GM23338 (cell line): ENCODE data around the gene SLC38A10. TPM values are rescaled to one million over a fixed set of nuclear protein-coding genes. Genes with fewer than 3 reads are reported as not detected.

Experiments used
- ATAC-seq: fragments of 200-7000 bp; cut with Tn5 transposase; 3 replicates; pipeline ENCODE4 v1.9.1; 2020
- DNase-seq: peaks from one replicate; pipeline ENCODE4 v3.0.0-alpha.2; 2015; ENCODE audit warnings: low spot score
- H2AFZ ChIP-seq: fragments of 200-600 bp; sonication (generic); 2 replicates; pipeline ENCODE4 v1.8.0; 2016; ENCODE audit warnings: antibody characterized with exemption, mild to moderate bottlenecking, moderate library complexity
- H3F3A ChIP-seq: fragments of 200-600 bp; sonication (generic); replicated peaks from 2 replicates; pipeline ENCODE4 v1.8.0; 2017; ENCODE audit warnings: antibody characterized with exemption, mixed run types, low read depth
- H3K27ac ChIP-seq: fragments of 200-600 bp; sonication (generic); 2 replicates; pipeline ENCODE4 v1.6.1; 2016; ENCODE audit warnings: low read depth
- H3K27me3 ChIP-seq: fragments of 200-600 bp; sonication (generic); 2 replicates; pipeline ENCODE4 v1.8.0; 2016; ENCODE audit warnings: mild to moderate bottlenecking, mixed run types, moderate library complexity; ENCODE audit not compliant: insufficient read depth
- H3K36me3 ChIP-seq: fragments of 200-600 bp; sonication (generic); 2 replicates; pipeline ENCODE4 v1.8.0; 2016; ENCODE audit warnings: mild to moderate bottlenecking; ENCODE audit not compliant: insufficient read depth
- H3K4me1 ChIP-seq: fragments of 200-600 bp; sonication (generic); 2 replicates; pipeline ENCODE4 v1.8.0; 2016; ENCODE audit warnings: mild to moderate bottlenecking, moderate library complexity; ENCODE audit not compliant: insufficient read depth
- H3K4me2 ChIP-seq: fragments of 200-600 bp; sonication (generic); 2 replicates; pipeline ENCODE4 v1.7.1; 2017; ENCODE audit warnings: mixed run types
- H3K4me3 ChIP-seq: fragments of 200-600 bp; sonication (generic); 2 replicates; pipeline ENCODE4 v1.6.1; 2016; ENCODE audit warnings: mixed run types
- H3K79me2 ChIP-seq: fragments of 200-600 bp; sonication (generic); replicated peaks from 2 replicates; pipeline ENCODE4 v1.8.0; 2017; ENCODE audit warnings: mild to moderate bottlenecking; ENCODE audit not compliant: insufficient read depth
- H3K9me2 ChIP-seq: fragments of 200-600 bp; sonication (generic); 2 replicates; pipeline ENCODE4 v1.8.0; 2017; ENCODE audit not compliant: insufficient read depth
- H4K20me1 ChIP-seq: fragments of 200-600 bp; sonication (generic); replicated peaks from 2 replicates; pipeline ENCODE4 v1.8.0; 2017; ENCODE audit warnings: mild to moderate bottlenecking; ENCODE audit not compliant: insufficient read depth
- H3K27ac Mint-ChIP-seq: 2 replicates; pipeline ENCODE4 v1.8.0; 2020; ENCODE audit warnings: inconsistent platforms, mild to moderate bottlenecking, moderate library complexity, mixed read lengths
- H3K27me3 Mint-ChIP-seq: 3 replicates; pipeline ENCODE4 v1.8.0; 2022; ENCODE audit warnings: low read depth, mild to moderate bottlenecking, moderate library complexity, mixed read lengths, inconsistent platforms; ENCODE audit not compliant: insufficient read depth, poor library complexity
- H3K36me3 Mint-ChIP-seq: 3 replicates; pipeline ENCODE4 v1.8.0; 2021; ENCODE audit warnings: low read depth, mild to moderate bottlenecking, inconsistent platforms, moderate library complexity, mixed read lengths
- H3K4me1 Mint-ChIP-seq: 3 replicates; pipeline ENCODE4 v1.8.0; 2020; ENCODE audit warnings: mild to moderate bottlenecking, inconsistent platforms, mixed read lengths
- H3K4me3 Mint-ChIP-seq: 3 replicates; pipeline ENCODE4 v1.8.0; 2021; ENCODE audit warnings: moderate library complexity, mild to moderate bottlenecking, inconsistent platforms, mixed read lengths
- H3K9me3 Mint-ChIP-seq: 3 replicates; pipeline ENCODE4 v1.8.0; 2020; ENCODE audit warnings: moderate library complexity, mild to moderate bottlenecking, inconsistent platforms, mixed read lengths
- CREB1 ChIP-seq: fragments of 250-450 bp; sonication (Bioruptor Pico); IDR thresholded peaks from 2 replicates; pipeline ENCODE4 v1.5.0; 2020; ENCODE audit warnings: low read depth, mild to moderate bottlenecking, moderate library complexity
- CTCF ChIP-seq, 2 experiments: fragments of 200-600 bp in 1 of 2; sonication (generic) in 1 of 2; conservative IDR thresholded peaks; 2 replicates each; pipeline versions ENCODE4 v1.5.1 to v1.6.1; 2016 to 2017; ENCODE audit warnings: antibody characterized with exemption in 2 of 2, low read depth in 2 of 2, mild to moderate bottlenecking in 2 of 2, moderate library complexity in 1 of 2
- ETS1 ChIP-seq: IDR thresholded peaks from 2 replicates; pipeline ENCODE4 v1.6.1; 2016; ENCODE audit warnings: antibody characterized with exemption
- EZH2 ChIP-seq: fragments of 200-600 bp; sonication (generic); IDR thresholded peaks from one replicate; pipeline ENCODE4 v1.8.0; 2017; ENCODE audit warnings: antibody characterized with exemption, mild to moderate bottlenecking, low read depth; ENCODE audit not compliant: unreplicated experiment
- NANOG ChIP-seq: IDR thresholded peaks from 2 replicates; pipeline ENCODE4 v1.6.1; 2016; ENCODE audit warnings: antibody characterized with exemption, borderline replicate concordance
- REST ChIP-seq: IDR thresholded peaks from one replicate; pipeline ENCODE4 v1.6.1; 2018; ENCODE audit warnings: antibody characterized with exemption; ENCODE audit not compliant: unreplicated experiment
- polyA plus RNA-seq: library from polyadenylated mRNA; unstranded; fragments of >200 nt; fragmentation: Nextera tagmentation; extraction: Ambion mirVana; gene quantifications from 2 replicates; pipeline ENCODE4 v1.2.1, GENCODE V29; 2016
- total RNA-seq: library from RNA; depleted of rRNA; stranded (reverse); fragments of >200 nt; shearing (Covaris generic); gene quantifications from 2 replicates; pipeline ENCODE4 v1.2.3, GENCODE V29; 2014

Gene SLC38A10
- total and polyA plus RNA-seq, 2 experiments from 2014 or later = 17.1 to 55.8 TPM

GRCh38 chr17:81305051-81305630 is 10.0 kb upstream of the SLC38A10 start:
- Mint-ChIP-seq H3K36me3 (no peaks in the 10 kb centered on the region), H3K27ac (no peak overlapping the region), H3K4me1 (peaks cover 10% of the 10 kb centered on the region), H3K27me3 (no peaks in the 10 kb centered on the region), H3K4me3 (no peak overlapping the region; the same call in 2 of the 3 replicates), H3K9me3 (peaks cover 6% of the 10 kb centered on the region; the same call in 1 of the 3 replicates)
- H3K4me3 ChIP-seq = no peak overlapping the region
- H3K4me2 ChIP-seq = no peak overlapping the region
- no peak for ATAC-seq
- no peaks in the 10 kb centered on the region for H3K27me3 ChIP-seq
- H3K9me2 ChIP-seq = no peaks in the 10 kb centered on the region
- DNase-seq = no peak
- no peaks in the 10 kb centered on the region for H3F3A ChIP-seq
- peaks cover 13% of the 10 kb centered on the region; the same call in 1 of the 2 replicates for H3K4me1 ChIP-seq
- H2AFZ ChIP-seq = no peak overlapping the region
- TF ChIP-seq CREB1 (CRISPR knock-in tag) (no peak), NANOG (no peak)
- no peaks in the 10 kb centered on the region for H4K20me1 ChIP-seq
- H3K79me2 ChIP-seq = no peaks in the 10 kb centered on the region
- H3K27ac ChIP-seq = no peak overlapping the region
- no peaks in the 10 kb centered on the region for H3K36me3 ChIP-seq

- no peak overlapping the region for H2AFZ ChIP-seq
- no peaks in the 10 kb centered on the region for H3K27me3 ChIP-seq
- no peaks in the 10 kb centered on the region for H3K36me3 ChIP-seq
- no peak overlapping the region for H3K27ac ChIP-seq
- peaks cover 8% of the 10 kb centered on the region; the same call in 1 of the 2 replicates for H3K4me1 ChIP-seq
- ATAC-seq (no peak), DNase-seq (no peak)
- no peak overlapping the region for H3K27ac Mint-ChIP-seq
- H3K9me2 ChIP-seq = no peaks in the 10 kb centered on the region
- no peak overlapping the region for H3K4me2 ChIP-seq
- peaks cover 6% of the 10 kb centered on the region; the same call in 1 of the 3 replicates for H3K9me3 Mint-ChIP-seq
- no peaks in the 10 kb centered on the region for H4K20me1 ChIP-seq
- H3K27me3 Mint-ChIP-seq = no peaks in the 10 kb centered on the region
- peaks cover 9% of the 10 kb centered on the region for H3K4me1 Mint-ChIP-seq
- H3F3A ChIP-seq = no peaks in the 10 kb centered on the region
- no peaks in the 10 kb centered on the region for H3K79me2 ChIP-seq
- no peak overlapping the region for H3K4me3 Mint-ChIP-seq
- no peak overlapping the region for H3K4me3 ChIP-seq
- H3K36me3 Mint-ChIP-seq = no peaks in the 10 kb centered on the region
- no peak for TF ChIP-seq REST
- TF ChIP-seq NANOG = no peak
- TF ChIP-seq ETS1 = no peak
- TF ChIP-seq CTCF (conservative IDR thresholded peaks at IDR 0.05; ENCODE audit: low read depth in 2 of 2) = no peak
- no peak for TF ChIP-seq EZH2
These were observed 9.3 kb upstream of the SLC38A10 start for GRCh38 chr17:81304196-81305015.
